Neural progenitor cell (in vitro differentiated cells): ENCODE results near the gene GTF3C4. TPM values are rescaled to one million over a fixed set of nuclear protein-coding genes. Genes with fewer than 3 reads are reported as not detected.

Experiments
- DNase-seq: peaks from one replicate; pipeline ENCODE4 v3.0.0-alpha.2; 2016; ENCODE audit warnings: low spot score
- H2AFZ ChIP-seq: fragments of 200-600 bp; sonication (generic); replicated peaks from 2 replicates; pipeline ENCODE4 v1.6.1; 2016; ENCODE audit warnings: antibody characterized with exemption
- H3F3A ChIP-seq: fragments of 200-600 bp; sonication (generic); 2 replicates; pipeline ENCODE4 v1.6.1; 2016; ENCODE audit warnings: antibody characterized with exemption, low read depth
- H3K27ac ChIP-seq: fragments of 200-600 bp; sonication (generic); 2 replicates; pipeline ENCODE4 v1.5.1; 2016; ENCODE audit warnings: mild to moderate bottlenecking
- H3K27me3 ChIP-seq: fragments of 200-600 bp; sonication (generic); 2 replicates; pipeline ENCODE4 v1.6.1; 2016; ENCODE audit warnings: mild to moderate bottlenecking, moderate library complexity
- H3K36me3 ChIP-seq: fragments of 200-600 bp; sonication (generic); 2 replicates; pipeline ENCODE4 v1.5.1; 2016
- H3K4me1 ChIP-seq: fragments of 200-600 bp; sonication (generic); 2 replicates; pipeline ENCODE4 v1.6.1; 2016; ENCODE audit warnings: mixed run types
- H3K4me2 ChIP-seq: fragments of 200-600 bp; sonication (generic); 2 replicates; pipeline ENCODE4 v1.6.1; 2016
- H3K4me3 ChIP-seq: fragments of 200-600 bp; sonication (generic); 2 replicates; pipeline ENCODE4 v1.5.1; 2016
- H3K79me2 ChIP-seq: fragments of 200-600 bp; sonication (generic); 2 replicates; pipeline ENCODE4 v1.6.1; 2016; ENCODE audit warnings: low read depth
- H3K9ac ChIP-seq: fragments of 200-600 bp; sonication (generic); 2 replicates; pipeline ENCODE4 v1.6.1; 2016
- H3K9me3 ChIP-seq: fragments of 200-600 bp; sonication (generic); 2 replicates; pipeline ENCODE4 v1.5.1; 2016; ENCODE audit warnings: low read depth
- H4K20me1 ChIP-seq: fragments of 200-600 bp; sonication (generic); 2 replicates; pipeline ENCODE4 v1.6.1; 2016; ENCODE audit warnings: low read depth
- H3K27ac Mint-ChIP-seq: 3 replicates; pipeline ENCODE4 v1.8.0; 2021; ENCODE audit warnings: mixed read lengths
- H3K27me3 Mint-ChIP-seq: 2 replicates; pipeline ENCODE4 v1.8.0; 2022; ENCODE audit warnings: low read depth, mild to moderate bottlenecking, inconsistent platforms, moderate library complexity, mixed read lengths; ENCODE audit not compliant: insufficient read depth
- H3K36me3 Mint-ChIP-seq: 3 replicates; pipeline ENCODE4 v1.8.0; 2021; ENCODE audit warnings: mixed read lengths
- H3K4me1 Mint-ChIP-seq: 3 replicates; pipeline ENCODE4 v1.8.0; 2021; ENCODE audit warnings: mixed read lengths
- H3K4me3 Mint-ChIP-seq: 3 replicates; pipeline ENCODE4 v1.8.0; 2021; ENCODE audit warnings: mild to moderate bottlenecking, moderate library complexity, mixed read lengths
- H3K9me3 Mint-ChIP-seq: 3 replicates; pipeline ENCODE4 v1.8.0; 2020; ENCODE audit warnings: mixed read lengths
- EZH2 ChIP-seq: fragments of 200-600 bp; sonication (generic); IDR thresholded peaks from 2 replicates; pipeline ENCODE4 v1.6.1; 2017; ENCODE audit warnings: antibody characterized with exemption, mild to moderate bottlenecking, moderate library complexity
- EZH2phosphoT487 ChIP-seq: fragments of 200-600 bp; sonication (generic); IDR thresholded peaks from 2 replicates; pipeline ENCODE4 v1.6.1; 2017; ENCODE audit warnings: antibody characterized with exemption
- total RNA-seq: library from RNA; depleted of rRNA; stranded (reverse); fragments of >200 nt; gene quantifications from 2 replicates; pipeline ENCODE4 v1.2.3, GENCODE V29; 2015; ENCODE audit warnings: low replicate concordance
- TF ChIP-seq, protein P1 (sequence below): fragments of 200-600 bp; sonication (generic); IDR thresholded peaks from 2 replicates; pipeline ENCODE4 v1.5.1; 2017; ENCODE audit warnings: antibody characterized with exemption, mild to moderate bottlenecking

GTF3C4 gene
- total RNA-seq, 1 donor from 2014 or later, result 31.4 TPM

DNA sequence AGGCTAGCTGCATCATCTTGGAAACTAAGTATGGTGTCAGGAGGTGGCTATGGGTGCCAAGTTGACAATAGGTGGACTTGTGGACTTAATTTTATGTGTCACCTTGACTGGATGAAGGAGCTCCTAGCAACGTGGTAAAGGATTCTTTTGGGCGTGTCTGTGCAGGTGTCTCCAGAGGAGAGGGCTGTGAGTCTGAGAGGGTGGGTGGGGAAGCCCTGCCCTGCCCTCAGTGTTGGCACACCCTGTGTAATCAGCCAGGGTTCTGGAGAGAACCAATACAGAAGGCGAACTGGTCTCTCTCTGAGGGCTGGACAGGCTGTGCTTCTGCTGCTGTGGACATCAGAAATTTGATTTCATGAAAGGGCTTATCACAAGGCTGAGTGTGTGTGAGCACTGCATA lies 61.0 kb downstream of the GTF3C4 start:
- Histone ChIP-seq H3K36me3 (no peaks in the 10 kb centered on the region), H3K27me3 (no peaks in the 10 kb centered on the region), H3K4me3 (no peak overlapping the region), H3K79me2 (no peaks in the 10 kb centered on the region), H2AFZ (no peak overlapping the region), H3K4me1 (no peaks in the 10 kb centered on the region), H4K20me1 (no peaks in the 10 kb centered on the region), H3K27ac (no peak overlapping the region), H3K9me3 (no peaks in the 10 kb centered on the region), H3K4me2 (no peak overlapping the region), H3F3A (no peaks in the 10 kb centered on the region), H3K9ac (no peak overlapping the region)
- TF ChIP-seq EZH2, result no peak
- no peak for TF ChIP-seq EZH2phosphoT487
- TF ChIP-seq, protein P1, sequence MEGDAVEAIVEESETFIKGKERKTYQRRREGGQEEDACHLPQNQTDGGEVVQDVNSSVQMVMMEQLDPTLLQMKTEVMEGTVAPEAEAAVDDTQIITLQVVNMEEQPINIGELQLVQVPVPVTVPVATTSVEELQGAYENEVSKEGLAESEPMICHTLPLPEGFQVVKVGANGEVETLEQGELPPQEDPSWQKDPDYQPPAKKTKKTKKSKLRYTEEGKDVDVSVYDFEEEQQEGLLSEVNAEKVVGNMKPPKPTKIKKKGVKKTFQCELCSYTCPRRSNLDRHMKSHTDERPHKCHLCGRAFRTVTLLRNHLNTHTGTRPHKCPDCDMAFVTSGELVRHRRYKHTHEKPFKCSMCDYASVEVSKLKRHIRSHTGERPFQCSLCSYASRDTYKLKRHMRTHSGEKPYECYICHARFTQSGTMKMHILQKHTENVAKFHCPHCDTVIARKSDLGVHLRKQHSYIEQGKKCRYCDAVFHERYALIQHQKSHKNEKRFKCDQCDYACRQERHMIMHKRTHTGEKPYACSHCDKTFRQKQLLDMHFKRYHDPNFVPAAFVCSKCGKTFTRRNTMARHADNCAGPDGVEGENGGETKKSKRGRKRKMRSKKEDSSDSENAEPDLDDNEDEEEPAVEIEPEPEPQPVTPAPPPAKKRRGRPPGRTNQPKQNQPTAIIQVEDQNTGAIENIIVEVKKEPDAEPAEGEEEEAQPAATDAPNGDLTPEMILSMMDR, result no peak
- Mint-ChIP-seq H3K27me3 (peaks cover 3% of the 10 kb centered on the region), H3K36me3 (no peaks in the 10 kb centered on the region), H3K4me1 (peaks cover 20% of the 10 kb centered on the region), H3K27ac (no peak overlapping the region), H3K9me3 (peaks cover 2% of the 10 kb centered on the region), H3K4me3 (no peak overlapping the region)
- no peak for DNase-seq

DNA sequence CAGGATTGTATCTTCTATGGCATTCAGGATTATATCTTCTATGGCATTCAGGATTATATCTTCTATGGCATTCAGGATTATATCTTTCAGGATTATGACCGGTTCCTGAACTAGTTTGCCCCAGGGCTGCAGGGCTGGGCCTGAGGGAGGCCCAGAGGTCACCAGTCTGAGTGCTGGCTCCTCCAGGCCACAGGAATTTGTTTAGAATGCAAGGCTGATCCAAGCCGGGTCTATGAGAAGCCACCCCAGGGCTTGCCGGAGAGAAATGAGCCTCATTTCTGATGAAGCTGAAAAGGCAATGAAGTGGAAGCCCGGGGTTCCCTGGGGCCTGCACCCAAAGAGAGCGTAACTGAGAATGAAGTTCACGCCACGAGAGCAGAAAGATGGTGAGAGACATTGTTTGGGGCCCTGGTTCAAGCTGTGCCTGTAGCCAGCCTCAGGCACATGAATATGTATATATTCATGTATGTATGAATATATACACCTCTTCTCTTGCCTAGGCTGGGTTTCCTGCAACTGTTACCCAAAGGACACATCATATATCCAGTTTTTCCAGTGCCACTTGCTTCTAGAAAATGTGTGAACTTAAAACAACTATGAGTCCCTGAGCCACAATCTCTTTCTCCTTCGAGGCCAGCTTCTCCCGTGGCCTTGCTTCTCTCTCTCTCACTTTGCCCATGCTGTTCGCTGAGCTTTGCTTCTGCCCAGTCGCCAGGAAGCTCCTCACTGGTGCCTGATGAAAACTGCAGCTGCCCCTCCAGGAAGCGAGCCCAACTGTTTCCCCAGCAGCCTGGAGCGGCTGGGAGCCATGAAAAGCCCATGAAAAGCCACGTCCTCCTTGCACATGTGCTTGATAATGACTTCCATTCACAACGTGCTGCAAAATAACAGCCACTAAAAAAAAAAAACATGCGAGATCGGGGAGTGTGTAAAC lies 62.3 kb downstream of the GTF3C4 start:
- peaks cover 5% of the 10 kb centered on the region for H3K27me3 Mint-ChIP-seq
- DNase-seq, result no peak

DNA sequence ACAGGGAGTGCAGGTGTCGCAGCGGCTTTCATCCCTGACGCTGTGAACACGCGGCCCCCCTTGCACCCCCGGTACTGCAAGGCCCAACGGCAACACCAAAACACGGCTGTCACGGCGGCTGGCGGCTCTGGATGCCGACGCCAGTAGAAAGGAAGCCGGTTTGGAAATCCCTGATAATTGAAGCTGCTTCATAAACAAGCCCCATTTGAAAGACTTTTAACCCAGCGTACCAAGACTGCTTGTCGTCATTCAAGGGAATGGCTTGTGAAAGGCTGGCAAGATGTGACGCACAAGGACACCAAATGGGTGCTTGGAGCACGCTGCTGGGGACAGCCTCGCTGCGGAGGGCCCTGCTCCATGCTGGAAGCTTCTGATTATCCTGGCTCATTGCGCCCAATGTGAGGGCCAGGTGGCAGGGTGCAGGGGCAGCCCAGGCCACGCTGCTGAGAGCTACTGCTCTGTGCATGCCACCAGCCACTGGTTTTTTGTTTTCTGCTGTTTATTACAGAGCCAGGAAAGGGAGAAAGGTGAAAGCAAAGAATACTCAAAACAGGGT lies 63.1 kb downstream of the GTF3C4 start:
- H2AFZ ChIP-seq, result no peak overlapping the region
- no peak for DNase-seq
- no peak overlapping the region for H3K4me3 Mint-ChIP-seq

More for the DNA sequence above, 62.3 kb downstream of the GTF3C4 start:
- Histone ChIP-seq H3K4me1 (no peaks in the 10 kb centered on the region), H3K9me3 (no peaks in the 10 kb centered on the region), H3K79me2 (no peaks in the 10 kb centered on the region), H3K4me2 (no peak overlapping the region), H3K9ac (no peak overlapping the region), H3K27ac (no peak overlapping the region), H2AFZ (no peak overlapping the region), H3K27me3 (peaks cover 5% of the 10 kb centered on the region), H3K4me3 (no peak overlapping the region), H3F3A (no peaks in the 10 kb centered on the region), H3K36me3 (no peaks in the 10 kb centered on the region), H4K20me1 (no peaks in the 10 kb centered on the region)
- H3K36me3 Mint-ChIP-seq, result no peaks in the 10 kb centered on the region
- H3K4me1 Mint-ChIP-seq, result peaks cover 20% of the 10 kb centered on the region
- peaks cover 2% of the 10 kb centered on the region for H3K9me3 Mint-ChIP-seq
- TF ChIP-seq EZH2, result no peak
- TF ChIP-seq EZH2phosphoT487, result no peak
- TF ChIP-seq, protein P1, result no peak
- H3K4me3 Mint-ChIP-seq, result no peak overlapping the region
- H3K27ac Mint-ChIP-seq, result peak overlapping the region; percentile 62

More for the DNA sequence above, 63.1 kb downstream of the GTF3C4 start:
- Histone ChIP-seq H3K79me2 (no peaks in the 10 kb centered on the region), H3K4me1 (no peaks in the 10 kb centered on the region), H3K27ac (no peak overlapping the region), H3K4me2 (no peak overlapping the region), H3F3A (no peaks in the 10 kb centered on the region), H3K4me3 (no peak overlapping the region), H3K9me3 (no peaks in the 10 kb centered on the region), H4K20me1 (no peaks in the 10 kb centered on the region), H3K36me3 (no peaks in the 10 kb centered on the region), H3K9ac (no peak overlapping the region), H3K27me3 (peaks cover 9% of the 10 kb centered on the region)
- peaks cover 20% of the 10 kb centered on the region for H3K4me1 Mint-ChIP-seq
- peaks cover 5% of the 10 kb centered on the region for H3K27me3 Mint-ChIP-seq
- TF ChIP-seq EZH2 (no peak), EZH2phosphoT487 (no peak)
- TF ChIP-seq, protein P1, result no peak
- H3K9me3 Mint-ChIP-seq, result peaks cover 2% of the 10 kb centered on the region
- H3K36me3 Mint-ChIP-seq, result no peaks in the 10 kb centered on the region
- no peak overlapping the region for H3K27ac Mint-ChIP-seq
